DND-41 (cell line): ENCODE measurements around the gene CENPP.

ENCODE experiments used
- EZH2 ChIP-seq: IDR thresholded peaks from 3 replicates; pipeline ENCODE4 v1.6.1; 2012; ENCODE audit warnings: borderline replicate concordance, low read depth, mild to moderate bottlenecking, moderate library complexity, low read length, inconsistent platforms; ENCODE audit not compliant: severe bottlenecking
- TF ChIP-seq, protein P1 (sequence below): IDR thresholded peaks from 2 replicates; pipeline ENCODE4 v1.5.1; 2012; ENCODE audit warnings: borderline replicate concordance, low read length, moderate library complexity, mild to moderate bottlenecking; ENCODE audit not compliant: poor library complexity, severe bottlenecking; ENCODE audit errors: extremely low read depth

DNA sequence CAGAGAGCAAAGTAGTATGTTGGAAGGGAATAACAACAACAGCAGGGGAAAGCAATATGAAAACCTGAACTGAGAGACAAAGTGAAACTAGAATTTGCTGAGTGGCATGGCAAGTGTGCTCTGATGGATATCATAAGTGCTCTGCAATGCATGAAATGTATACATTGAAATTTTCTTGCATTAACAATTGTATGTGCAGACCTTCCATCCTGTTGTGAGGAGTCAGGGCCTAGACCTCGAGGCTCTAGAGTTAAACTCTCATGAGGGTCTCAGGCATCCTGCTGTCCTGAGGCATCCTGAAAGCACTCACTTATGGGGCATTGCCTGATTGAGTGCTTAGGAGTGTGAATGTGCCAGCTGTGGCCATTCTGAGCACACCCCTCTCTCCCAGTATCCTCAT is 208.9 kb downstream of the CENPP start:
- TF ChIP-seq, protein P1, sequence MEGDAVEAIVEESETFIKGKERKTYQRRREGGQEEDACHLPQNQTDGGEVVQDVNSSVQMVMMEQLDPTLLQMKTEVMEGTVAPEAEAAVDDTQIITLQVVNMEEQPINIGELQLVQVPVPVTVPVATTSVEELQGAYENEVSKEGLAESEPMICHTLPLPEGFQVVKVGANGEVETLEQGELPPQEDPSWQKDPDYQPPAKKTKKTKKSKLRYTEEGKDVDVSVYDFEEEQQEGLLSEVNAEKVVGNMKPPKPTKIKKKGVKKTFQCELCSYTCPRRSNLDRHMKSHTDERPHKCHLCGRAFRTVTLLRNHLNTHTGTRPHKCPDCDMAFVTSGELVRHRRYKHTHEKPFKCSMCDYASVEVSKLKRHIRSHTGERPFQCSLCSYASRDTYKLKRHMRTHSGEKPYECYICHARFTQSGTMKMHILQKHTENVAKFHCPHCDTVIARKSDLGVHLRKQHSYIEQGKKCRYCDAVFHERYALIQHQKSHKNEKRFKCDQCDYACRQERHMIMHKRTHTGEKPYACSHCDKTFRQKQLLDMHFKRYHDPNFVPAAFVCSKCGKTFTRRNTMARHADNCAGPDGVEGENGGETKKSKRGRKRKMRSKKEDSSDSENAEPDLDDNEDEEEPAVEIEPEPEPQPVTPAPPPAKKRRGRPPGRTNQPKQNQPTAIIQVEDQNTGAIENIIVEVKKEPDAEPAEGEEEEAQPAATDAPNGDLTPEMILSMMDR, result no peak
- TF ChIP-seq EZH2, result no peak
